GM18519 (cell line): ENCODE measurements around the gene MTMR4.
"Not testable (repeated sequence)": the region's sequence is repeated elsewhere in the genome, so short reads cannot be mapped to it uniquely, and the experiment has no call there.

Experiments
- ATAC-seq: cut with Tn5 transposase; IDR thresholded peaks from one replicate; pipeline ENCODE4 v1.9.1; 2021; ENCODE audit warnings: mild to moderate bottlenecking, moderate library complexity; ENCODE audit not compliant: unreplicated experiment, low FRiP score

The MTMR4 gene

GRCh38 chr17:58527306-58527705 is 12.9 kb upstream of the MTMR4 start:
- no peak for ATAC-seq

GRCh38 chr17:58525239-58525638 is 10.8 kb upstream of the MTMR4 start:
- no peak for ATAC-seq

- no peak for ATAC-seq
These were observed 7.2 kb upstream of the MTMR4 start for GRCh38 chr17:58521680-58522079.

- no peak for ATAC-seq
These were observed 6.5 kb upstream of the MTMR4 start for GRCh38 chr17:58520843-58521430.

GRCh38 chr17:58517928-58518609 is 3.6 kb upstream of the MTMR4 start:
- peak; percentile 85 for ATAC-seq

GRCh38 chr17:58517378-58517927 is 3.0 kb upstream of the MTMR4 start:
- ATAC-seq = no peak

GRCh38 chr17:58516644-58517377 is 2.4 kb upstream of the MTMR4 start:
- ATAC-seq = no peak

- ATAC-seq = no peak
These were observed 848 bp upstream of the MTMR4 start for GRCh38 chr17:58515286-58515685.

GRCh38 chr17:58514770-58515157 is 326 bp upstream of the MTMR4 start:
- no peak for ATAC-seq

- ATAC-seq = no peak
These were observed 1.0 kb downstream of the MTMR4 start for GRCh38 chr17:58513267-58513964.

- ATAC-seq = no peak
These were observed 4.4 kb downstream of the MTMR4 start for GRCh38 chr17:58510075-58510474.

- ATAC-seq = no peak
These were observed 5.9 kb downstream of the MTMR4 start for GRCh38 chr17:58508341-58509067.

GRCh38 chr17:58507123-58507634 is 7.3 kb downstream of the MTMR4 start:
- ATAC-seq = no peak

GRCh38 chr17:58506354-58507080 is 7.9 kb downstream of the MTMR4 start:
- ATAC-seq = no peak

GRCh38 chr17:58504826-58505351 is 9.5 kb downstream of the MTMR4 start:
- ATAC-seq = peak; percentile 62

GRCh38 chr17:58503866-58504265 is 10.6 kb downstream of the MTMR4 start:
- no peak for ATAC-seq

- ATAC-seq = not testable (repeated sequence)
These were observed 11.3 kb downstream of the MTMR4 start for GRCh38 chr17:58503134-58503533.

GRCh38 chr17:58501451-58501850 is 13.0 kb downstream of the MTMR4 start:
- ATAC-seq = no peak

- ATAC-seq = no peak
These were observed 16.1 kb downstream of the MTMR4 start for GRCh38 chr17:58498177-58498828.
